GM12878 (cell line): ENCODE data around the gene SUPT7L. TPM values are rescaled to one million over a fixed set of nuclear protein-coding genes. Genes with fewer than 3 reads are reported as not detected.

Source experiments
- ATAC-seq: fragments of 200-7000 bp; cut with Tn5 transposase; 3 replicates; pipeline ENCODE4 v1.9.1; 2020; ENCODE audit warnings: mild to moderate bottlenecking, moderate library complexity
- Bru-seq: library from RNA; stranded (reverse); fragments of 400-500 nt; gene quantifications from one replicate; lab custom pipeline; 2021; lab: Mats Ljungman, UMichigan
- BruChase-seq, 2 experiments: library from RNA; stranded (reverse); fragments of 400-500 nt; gene quantifications; one replicate each; lab custom pipeline; 2021; lab: Mats Ljungman, UMichigan
- BruUV-seq: library from RNA; stranded (reverse); fragments of 400-500 nt; replicated peaks from 2 replicates; lab custom pipeline; 2021; lab: Mats Ljungman, UMichigan
- CTCF ChIA-PET: fragments of 300-600 bp; sonication (Branson Sonifier 250); formaldehyde crosslinking; extraction: SDS; loops from one replicate; lab custom pipeline; 2021; ENCODE audit warnings: inconsistent platforms; lab: Yijun Ruan, JAX
- POLR2A ChIA-PET: fragments of 350-600 bp; formaldehyde crosslinking; extraction: SDS; loops from one replicate; lab custom pipeline; 2021; ENCODE audit warnings: inconsistent platforms; lab: Charles Lee
- RAD21 ChIA-PET: fragments of 300-600 bp; sonication (Branson Sonifier 250); formaldehyde crosslinking; loops from one replicate; lab custom pipeline; 2023; ENCODE audit warnings: antibody characterized with exemption; ENCODE audit not compliant: unreplicated experiment; lab: Charles Lee
- SMC1A ChIA-PET: fragments of 300-600 bp; sonication (Branson Sonifier 250); formaldehyde crosslinking; loops from one replicate; lab custom pipeline; 2023; ENCODE audit not compliant: unreplicated experiment, uncharacterized antibody; lab: Charles Lee
- DNase-seq: peaks from one replicate; pipeline ENCODE4 v3.0.0-alpha.2; 2011; ENCODE audit warnings: low read depth, low spot score
- FAIRE-seq: peaks from 3 replicates; lab custom pipeline; 2011; peaks lifted over from hg19 to GRCh38; lab: Jason Lieb, UNC
- H2AFZ ChIP-seq: 2 replicates; pipeline ENCODE4 v1.6.0; 2011; ENCODE audit warnings: low read depth, low read length, control low read depth; ENCODE audit not compliant: control insufficient read depth
- H3K27ac ChIP-seq: 2 replicates; pipeline ENCODE4 v1.5.1; 2011; ENCODE audit warnings: control low read depth; ENCODE audit not compliant: control insufficient read depth, insufficient read depth
- H3K27me3 ChIP-seq, 2 experiments: replicated peaks in 1 of 2; 2 replicates each; pipeline versions ENCODE4 v1.6.0 to v1.6.1; 2011; ENCODE audit warnings: low read length in 1 of 2; ENCODE audit not compliant: control insufficient read depth in 2 of 2, insufficient read depth in 2 of 2
- H3K36me3 ChIP-seq, 2 experiments: 2 replicates each; pipeline ENCODE4 v1.5.1; 2011; ENCODE audit warnings: low read length in 1 of 2; ENCODE audit not compliant: control insufficient read depth in 2 of 2, insufficient read depth in 2 of 2
- H3K4me1 ChIP-seq: 2 replicates; pipeline ENCODE4 v1.6.1; 2011; ENCODE audit warnings: mild to moderate bottlenecking, low read length, moderate library complexity, mixed read lengths; ENCODE audit not compliant: control insufficient read depth, insufficient read depth
- H3K4me2 ChIP-seq: 2 replicates; pipeline ENCODE4 v1.6.0; 2011; ENCODE audit warnings: control low read depth; ENCODE audit not compliant: control insufficient read depth, insufficient read depth
- H3K4me3 ChIP-seq: fragments of 200-600 bp; sonication (generic); 2 replicates; pipeline ENCODE4 v1.5.1; 2016
- H3K79me2 ChIP-seq: 2 replicates; pipeline ENCODE4 v1.6.0; 2011; ENCODE audit warnings: low read length; ENCODE audit not compliant: control insufficient read depth, insufficient read depth
- H3K9ac ChIP-seq: 2 replicates; pipeline ENCODE4 v1.8.0; 2011; ENCODE audit warnings: low read length, control low read depth, mixed read lengths; ENCODE audit not compliant: control insufficient read depth, insufficient read depth
- H3K9me3 ChIP-seq: replicated peaks from 3 replicates; pipeline ENCODE4 v1.5.1; 2011; ENCODE audit warnings: mild to moderate bottlenecking, low read length; ENCODE audit not compliant: control insufficient read depth, insufficient read depth
- H4K20me1 ChIP-seq: 2 replicates; pipeline ENCODE4 v1.6.0; 2011; ENCODE audit not compliant: control insufficient read depth, insufficient read depth
- CBFB ChIP-seq: IDR thresholded peaks from 2 replicates; pipeline ENCODE4 v1.6.1; 2016; ENCODE audit warnings: antibody characterized with exemption, low read depth
- CHD1 ChIP-seq: IDR thresholded peaks from 2 replicates; pipeline ENCODE4 v1.6.1; 2012; ENCODE audit warnings: low read depth, low read length, improper control_type of control experiment
- EED ChIP-seq: sonication (generic); IDR thresholded peaks from 2 replicates; pipeline ENCODE4 v1.6.1; 2016; ENCODE audit warnings: antibody characterized with exemption, low read depth
- ELK1 ChIP-seq: IDR thresholded peaks from 2 replicates; pipeline ENCODE4 v1.6.1; 2012; ENCODE audit warnings: low read depth, low read length, improper control_type of control experiment
- FOXK2 ChIP-seq: fragments of 450-650 bp; IDR thresholded peaks from 2 replicates; pipeline ENCODE4 v1.6.1; 2017; ENCODE audit warnings: mild to moderate bottlenecking, moderate library complexity
- NRF1 ChIP-seq: conservative IDR thresholded peaks from 2 replicates; pipeline ENCODE4 v1.6.1; 2011; ENCODE audit warnings: mild to moderate bottlenecking, low read depth, low read length, improper control_type of control experiment
- PRDM15 ChIP-seq: fragments of 450-650 bp; formaldehyde crosslinking; IDR thresholded peaks from 2 replicates; pipeline ENCODE4 v1.4.0; 2020; ENCODE audit warnings: mild to moderate bottlenecking, moderate library complexity
- SIX5 ChIP-seq: IDR thresholded peaks from 2 replicates; pipeline ENCODE4 v1.6.1; 2011; ENCODE audit warnings: mild to moderate bottlenecking, low read depth, low read length, moderate library complexity; ENCODE audit not compliant: severe bottlenecking
- SUPT20H ChIP-seq: IDR thresholded peaks from 2 replicates; pipeline ENCODE4 v1.6.1; 2011; ENCODE audit warnings: low read depth, mild to moderate bottlenecking, low read length, moderate library complexity, borderline replicate concordance; ENCODE audit not compliant: control insufficient read depth
- ZNF274 ChIP-seq: IDR thresholded peaks from one replicate; pipeline ENCODE4 v1.8.0; 2011; ENCODE audit not compliant: insufficient read length, insufficient read depth
- ZNF622 ChIP-seq: fragments of 450-650 bp; IDR thresholded peaks from 2 replicates; pipeline ENCODE4 v1.6.1; 2017; ENCODE audit warnings: mild to moderate bottlenecking, inconsistent platforms
- WGBS: methylation state at CpG from one replicate; pipeline ENCODE4 v1.1.6; 2016; ENCODE audit warnings: low lambda C conversion rate; ENCODE audit not compliant: insufficient replicate concordance, insufficient coverage; ENCODE audit errors: missing lambda C conversion rate; 5-methylcytosine and 5-hydroxymethylcytosine counted together
- in situ Hi-C: fragments of 300-500 bp; cut with MboI; formaldehyde crosslinking; loops from 9 replicates; pipeline ENCODE4 v1.14.3; 2018; ENCODE audit warnings: mixed read lengths
- intact Hi-C: fragments of 100-400 bp; cut with micrococcal nuclease; formaldehyde crosslinking; loops from one replicate; pipeline ENCODE4 v1.14.2; 2022; ENCODE audit not compliant: unreplicated experiment
- long read RNA-seq, 2 experiments: library from polyadenylated mRNA; unstranded; transcript quantifications; one replicate each; pipeline ENCODE4 v2.0.0, GENCODE V29; 2019 to 2020
- polyA minus RNA-seq, 3 experiments: library from RNA; depleted of rRNA, polyadenylated mRNA; stranded (reverse); fragments of >200 nt; gene quantifications; 2 replicates each; pipeline ENCODE4 v1.2.3, GENCODE V29; 2011
- polyA plus RNA-seq, 11 experiments: library from polyadenylated mRNA; depleted of rRNA in 4 of 11; unstranded in 6 of 11; stranded (reverse) in 5 of 11; fragments of >200 nt; fragmentation: Nextera tagmentation in 4 of 11; fragmentation: Illumina TruSeq in 1 of 11; extraction: Ambion mirVana in 4 of 11; extraction: Trizol in 1 of 11; gene quantifications; 1 replicate in 1 of 11; 2 replicates in 10 of 11; pipeline versions ENCODE4 v1.2.1 to v1.2.3, GENCODE V29; 2011 to 2016; ENCODE audit warnings: inconsistent platforms in 2 of 11, missing spikeins in 2 of 11, low read depth in 1 of 11
- total RNA-seq, 4 experiments: library from RNA; depleted of rRNA in 3 of 4; stranded (reverse); fragments of >200 nt in 3 of 4; fragmentation: Illumina TruSeq in 1 of 4; extraction: Trizol in 1 of 4; gene quantifications; 2 replicates each; pipeline versions ENCODE4 v1.2.1 to v1.2.3, GENCODE V29; 2013 to 2021

SUPT7L gene, protein sequence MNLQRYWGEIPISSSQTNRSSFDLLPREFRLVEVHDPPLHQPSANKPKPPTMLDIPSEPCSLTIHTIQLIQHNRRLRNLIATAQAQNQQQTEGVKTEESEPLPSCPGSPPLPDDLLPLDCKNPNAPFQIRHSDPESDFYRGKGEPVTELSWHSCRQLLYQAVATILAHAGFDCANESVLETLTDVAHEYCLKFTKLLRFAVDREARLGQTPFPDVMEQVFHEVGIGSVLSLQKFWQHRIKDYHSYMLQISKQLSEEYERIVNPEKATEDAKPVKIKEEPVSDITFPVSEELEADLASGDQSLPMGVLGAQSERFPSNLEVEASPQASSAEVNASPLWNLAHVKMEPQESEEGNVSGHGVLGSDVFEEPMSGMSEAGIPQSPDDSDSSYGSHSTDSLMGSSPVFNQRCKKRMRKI
- total RNA-seq (2013; cell fraction: nucleolus; rRNA removed), result 70.9 and 72.7 TPM in 2 replicates
- total RNA-seq (2014; rRNA removed) (23.5 and 27.0 TPM in 2 replicates), total RNA-seq (2014; rRNA removed; fragmentation: Illumina TruSeq; extraction: Trizol) (20.5 and 22.6 TPM in 2 replicates), total RNA-seq (2021) (19.3 and 19.7 TPM in 2 replicates), polyA plus RNA-seq (2011; rRNA removed) (43.7 and 44.7 TPM in 2 replicates), polyA plus RNA-seq (2014; fragmentation: Illumina TruSeq; extraction: Trizol) (29.2 and 33.4 TPM in 2 replicates), polyA plus RNA-seq (2014; fragmentation: Nextera tagmentation; extraction: Ambion mirVana) (10 to 100 TPM; 10.2 to 13.3 TPM), polyA plus RNA-seq (2014; rRNA removed) (24.2 and 25.1 TPM in 2 replicates), polyA plus RNA-seq (2016; fragmentation: Nextera tagmentation; extraction: Ambion mirVana) (10 to 100 TPM; 18.4 to 20.0 TPM), polyA minus RNA-seq (2011; rRNA and poly(A)+ RNA removed) (31.6 and 39.1 TPM in 2 replicates), Bru-seq, nascent RNA (percentile 92 among the genes with signal in this experiment), BruChase-seq, experiment 1, labeled RNA remaining after a 6-hour chase (percentile 80 among the genes with signal in this experiment), BruChase-seq, experiment 2, labeled RNA remaining after a 2-hour chase (percentile 86 among the genes with signal in this experiment)
- polyA plus RNA-seq (2011; ENCODE audit: low read depth), result 15.5 TPM
- 36.3 and 39.9 TPM in 2 replicates for polyA plus RNA-seq (2011; cell fraction: cytosol; rRNA removed)
- 49.4 and 78.3 TPM in 2 replicates for polyA plus RNA-seq (2011; cell fraction: nucleus; rRNA removed)
- 19.8 and 23.2 TPM in 2 replicates for polyA plus RNA-seq (2012)
- 16.7 and 22.0 TPM in 2 replicates for polyA minus RNA-seq (2011; cell fraction: cytosol; rRNA and poly(A)+ RNA removed)
- 31.9 and 42.2 TPM in 2 replicates for polyA minus RNA-seq (2011; cell fraction: nucleus; rRNA and poly(A)+ RNA removed)
- long read RNA-seq, experiment 1, full-length matches to known transcripts, result 20 of 26 reads
- long read RNA-seq, experiment 1, partial matches to known transcripts, result 0 of 26 reads
- long read RNA-seq, experiment 1, other reads (novel, unspliced or antisense), result 6 of 26 reads
- long read RNA-seq, experiment 2, full-length matches to known transcripts, result 104 of 150 reads
- long read RNA-seq, experiment 2, partial matches to known transcripts, result 25 of 150 reads
- long read RNA-seq, experiment 2, other reads (novel, unspliced or antisense), result 21 of 150 reads

DNA sequence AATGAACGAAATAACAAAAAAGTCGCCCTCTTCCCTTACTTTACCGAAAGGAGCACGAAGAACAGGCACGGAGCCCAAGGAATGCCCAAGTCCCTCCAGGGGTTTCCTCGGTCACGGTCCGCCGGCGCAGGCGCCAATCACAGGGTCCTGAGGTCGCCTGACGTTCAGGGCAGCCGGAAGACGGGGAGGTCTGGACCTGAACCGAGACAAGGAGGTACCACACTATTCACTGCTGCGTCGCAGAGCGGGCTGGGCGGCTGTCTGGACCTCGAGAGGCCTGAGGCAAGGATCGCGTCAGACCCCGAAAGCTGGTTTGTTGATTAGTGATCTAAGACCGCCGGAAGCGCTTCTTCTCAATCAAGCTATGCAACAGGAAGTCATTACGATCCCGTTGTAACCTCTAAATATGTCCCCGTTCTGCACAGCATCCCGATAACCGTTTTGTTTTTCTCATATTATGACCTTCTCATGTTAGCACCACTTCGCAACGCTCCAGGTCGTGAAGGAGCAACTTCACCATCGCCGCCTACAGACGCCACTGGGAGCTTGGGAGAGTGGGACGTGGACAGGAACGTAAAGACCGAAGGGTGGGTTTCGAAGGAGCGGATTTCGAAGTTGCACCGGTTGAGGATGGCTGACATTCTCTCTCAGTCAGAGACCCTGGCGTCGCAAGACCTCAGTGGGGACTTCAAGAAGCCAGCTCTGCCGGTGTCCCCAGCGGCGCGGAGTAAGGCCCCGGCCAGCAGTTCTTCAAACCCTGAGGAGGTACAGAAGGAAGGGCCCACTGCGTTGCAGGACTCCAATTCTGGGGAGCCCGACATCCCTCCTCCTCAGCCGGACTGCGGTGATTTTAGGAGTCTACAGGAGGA lies at the start of gene SUPT7L, which contains the start of gene SLC4A1AP:
Gene SUPT7L, minus strand, starts transcription at position 330 of the 869 bp plus-strand sequence. CDS start 1,422 bp downstream, outside the sequence.
Gene SLC4A1AP, plus strand, starts transcription at position 605 of the 869 bp plus-strand sequence. Its CDS starts 26 bp downstream, at position 631.
- H2AFZ ChIP-seq, result peak within 1 kb of the TSS; percentile 97
- H3K36me3 ChIP-seq, result peaks cover 2 to 13% of the 10 kb centered on the region in 2 experiments; a peak in 3 of 4 replicates
- ATAC-seq, result peak; percentile 90
- DNase-seq, result peak; percentile 77
- H3K9ac ChIP-seq, result peak within 1 kb of the TSS; percentile 89
- peaks cover 10% of the 10 kb centered on the region for H3K4me1 ChIP-seq
- peak within 1 kb of the TSS; percentile 80 for H3K4me2 ChIP-seq
- no TSS peak for BruUV-seq
- H3K9me3 ChIP-seq, result no peaks in the 10 kb centered on the region
- H3K4me3 ChIP-seq, result peak within 1 kb of the TSS; percentile 90
- ChIA-PET RAD21 (no interaction called here), POLR2A (interaction anchor here (1.0 to 1.3 kb wide), 2 partner anchors 8 to 35 kb away, joined by 3 to 5 read pairs; partner anchors contain the start of genes CCDC121 and GPN1), CTCF (interaction anchor here (0.7 to 7.1 kb wide), 4 partner anchors 10 to 50 kb away, joined by 3 to 79 read pairs (median 3); no protein-coding TSS in a partner anchor), SMC1A (interaction anchor here (0.9 to 1.3 kb wide), 4 partner anchors 8 to 292 kb away, joined by 3 to 4 read pairs (median 4); no protein-coding TSS in a partner anchor)
- in situ Hi-C loops, result no loop called here
- intact Hi-C loops, result loop anchor here (10.0 kb wide), 1 partner anchor 179 kb away; the partner anchor contains the start of gene IFT172
- WGBS, result under 1% methylated on average over 55 of the region's 56 CpGs
- H4K20me1 ChIP-seq, result no peaks in the 10 kb centered on the region
- H3K27me3 ChIP-seq, result no peaks in the 10 kb centered on the region
- peak; percentile 99 for FAIRE-seq
- peak within 1 kb of the TSS; percentile 80 for H3K27ac ChIP-seq
- peaks cover 29% of the 10 kb centered on the region for H3K79me2 ChIP-seq
- TF ChIP-seq CBFB (peak; percentile 62; the same call in 1 of the 2 replicates), ZNF622 (peak; percentile 49; the same call in 1 of the 2 replicates), ELK1 (peak; percentile 53; the same call in 1 of the 2 replicates), EED (no peak; the same call in 1 of the 2 replicates), PRDM15 (no peak), NRF1 (0 out of 2 replicates have a peak, but pooled peaks have one; percentile 7), FOXK2 (peak; percentile 86), SIX5 (peak; percentile 55), ZNF274 (no peak), SUPT20H (no peak), CHD1 (no peak)
